Measurements from ENCODE around the gene PRKCA.

PRKCA gene

DNA sequence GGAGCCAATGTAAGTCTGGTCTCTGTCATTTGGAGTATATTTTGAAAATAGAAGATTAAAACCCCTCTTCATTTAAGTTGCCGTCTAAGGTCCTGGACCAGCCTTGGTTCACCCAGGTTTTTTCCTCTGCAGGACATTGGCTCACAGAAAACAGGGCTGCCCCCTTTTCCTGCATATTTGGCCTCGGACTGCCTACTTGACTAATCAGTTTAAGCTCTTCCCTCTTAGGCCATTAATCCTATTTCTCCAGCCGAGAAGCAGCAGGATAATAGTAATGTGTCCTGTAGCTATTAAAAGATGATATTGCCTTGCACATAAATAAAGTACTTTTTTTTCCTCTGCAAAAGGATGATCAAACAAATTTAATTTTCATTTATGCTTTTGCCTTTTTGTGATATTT lies 52.1 kb downstream of the PRKCA start:
- Histone ChIP-seq H4K20me1 (ENCODE audit: control insufficient read depth, insufficient read depth, low read depth, low read length) (peaks cover 4% of the 10 kb centered on the region; the same call in 1 of the 2 replicates), H3K36me3 (ENCODE audit: control insufficient read depth, low read length) (no peaks in the 10 kb centered on the region), H3K4me3 (ENCODE audit: low read length) (no peak overlapping the region), H3K79me2 (ENCODE audit: control insufficient read depth, low read length) (0 out of 2 replicates have a peak, but pooled peaks cover 3% of the 10 kb centered on the region), H3K27ac (ENCODE audit: low read depth, low read length) (no peak overlapping the region), H3K9me3 (ENCODE audit: control insufficient read depth, insufficient read depth, low read length) (no peaks in the 10 kb centered on the region), H3K27me3 (ENCODE audit: control insufficient read depth, low read length) (no peaks in the 10 kb centered on the region), H3F3A (ENCODE audit: control insufficient read depth, insufficient read depth) (no peaks in the 10 kb centered on the region), H3K4me2 (ENCODE audit: low read length) (no peak overlapping the region), H3K9me2 (replicated peaks; ENCODE audit: control insufficient read depth, low read length) (no peaks in the 10 kb centered on the region), H3K4me1 (ENCODE audit: control insufficient read depth, low read length) (no peaks in the 10 kb centered on the region; the same call in 1 of the 2 replicates)
- TF ChIP-seq CTCF (IDR thresholded peaks at IDR 0.05; ENCODE audit: low read depth, low read length, poor library complexity, severe bottlenecking) = no peak
- no peak for TF ChIP-seq EZH2phosphoT487 (IDR thresholded peaks at IDR 0.05; ENCODE audit: borderline replicate concordance, low read length)

DNA sequence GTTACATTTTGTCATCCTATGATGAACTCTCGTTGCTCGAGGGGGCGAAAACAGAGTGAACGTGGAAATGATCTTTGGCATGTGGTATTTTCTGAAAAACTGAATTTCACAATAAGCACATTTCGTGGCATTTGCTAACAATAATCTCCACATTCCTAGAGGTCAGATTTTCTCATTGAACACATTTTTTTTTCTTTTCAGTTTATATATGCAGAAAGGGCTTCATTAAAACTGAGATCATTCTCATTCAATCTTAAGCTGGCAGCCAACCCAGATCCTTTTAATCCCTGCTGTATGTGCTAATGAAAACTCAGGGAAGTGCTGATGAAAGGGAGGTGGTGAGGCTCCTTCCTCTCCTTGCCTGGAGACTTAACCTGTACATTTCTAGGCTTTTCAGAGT lies 52.6 kb downstream of the PRKCA start:
- Histone ChIP-seq H3K36me3 (ENCODE audit: control insufficient read depth, low read length) (no peaks in the 10 kb centered on the region), H3K9me2 (replicated peaks; ENCODE audit: control insufficient read depth, low read length) (no peaks in the 10 kb centered on the region), H3K79me2 (ENCODE audit: control insufficient read depth, low read length) (0 out of 2 replicates have a peak, but pooled peaks cover 3% of the 10 kb centered on the region), H3K27me3 (ENCODE audit: control insufficient read depth, low read length) (no peaks in the 10 kb centered on the region), H3F3A (ENCODE audit: control insufficient read depth, insufficient read depth) (no peaks in the 10 kb centered on the region), H3K9me3 (ENCODE audit: control insufficient read depth, insufficient read depth, low read length) (no peaks in the 10 kb centered on the region), H3K27ac (ENCODE audit: low read depth, low read length) (no peak overlapping the region), H3K4me2 (ENCODE audit: low read length) (no peak overlapping the region), H3K4me3 (ENCODE audit: low read length) (no peak overlapping the region), H4K20me1 (ENCODE audit: control insufficient read depth, insufficient read depth, low read depth, low read length) (peaks cover 4% of the 10 kb centered on the region; the same call in 1 of the 2 replicates), H3K4me1 (ENCODE audit: control insufficient read depth, low read length) (no peaks in the 10 kb centered on the region; the same call in 1 of the 2 replicates)
- no peak for TF ChIP-seq EZH2phosphoT487 (IDR thresholded peaks at IDR 0.05; ENCODE audit: borderline replicate concordance, low read length)
- no peak for TF ChIP-seq CTCF (IDR thresholded peaks at IDR 0.05; ENCODE audit: low read depth, low read length, poor library complexity, severe bottlenecking)

DNA sequence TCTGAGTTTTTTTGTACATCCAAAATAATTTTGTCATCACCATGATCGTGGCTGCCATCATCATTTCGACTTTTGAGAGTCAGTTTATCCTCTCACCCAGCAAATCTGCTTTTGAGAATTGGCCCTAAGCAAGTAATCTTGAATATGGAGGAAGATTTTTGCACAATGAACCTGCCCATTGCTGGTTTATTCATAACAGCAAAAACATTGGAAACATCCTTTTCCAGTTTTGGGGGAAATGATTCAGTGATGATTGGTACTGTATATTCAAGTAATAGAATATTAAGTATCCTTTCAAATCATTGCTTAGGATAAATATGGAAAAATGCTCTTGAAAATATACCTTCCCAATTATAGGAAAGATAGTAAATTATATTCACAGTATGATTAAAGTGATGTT lies 53.1 kb downstream of the PRKCA start:
- H3K9me2 ChIP-seq (replicated peaks; ENCODE audit: control insufficient read depth, low read length) = no peaks in the 10 kb centered on the region
- H3K4me1 ChIP-seq (ENCODE audit: control insufficient read depth, low read length) = no peaks in the 10 kb centered on the region; the same call in 1 of the 2 replicates

More for the DNA sequence above, 53.1 kb downstream of the PRKCA start:
- H4K20me1 ChIP-seq (ENCODE audit: control insufficient read depth, insufficient read depth, low read depth, low read length) = peaks cover 4% of the 10 kb centered on the region; the same call in 1 of the 2 replicates
- TF ChIP-seq CTCF (IDR thresholded peaks at IDR 0.05; ENCODE audit: low read depth, low read length, poor library complexity, severe bottlenecking) = no peak
- TF ChIP-seq EZH2phosphoT487 (IDR thresholded peaks at IDR 0.05; ENCODE audit: borderline replicate concordance, low read length) = no peak
- H3K4me3 ChIP-seq (ENCODE audit: low read length) = no peak overlapping the region
- no peak overlapping the region for H3K4me2 ChIP-seq (ENCODE audit: low read length)
- H3K79me2 ChIP-seq (ENCODE audit: control insufficient read depth, low read length) = 0 out of 2 replicates have a peak, but pooled peaks cover 3% of the 10 kb centered on the region
- H3K9me3 ChIP-seq (ENCODE audit: control insufficient read depth, insufficient read depth, low read length) = no peaks in the 10 kb centered on the region
- no peaks in the 10 kb centered on the region for H3K36me3 ChIP-seq (ENCODE audit: control insufficient read depth, low read length)
- no peaks in the 10 kb centered on the region for H3F3A ChIP-seq (ENCODE audit: control insufficient read depth, insufficient read depth)
- H3K27ac ChIP-seq (ENCODE audit: low read depth, low read length) = no peak overlapping the region
- H3K27me3 ChIP-seq (ENCODE audit: control insufficient read depth, low read length) = no peaks in the 10 kb centered on the region

All from DOHH2 (cell line).